ENCODE data around the gene RFTN1.

RFTN1 gene

DNA sequence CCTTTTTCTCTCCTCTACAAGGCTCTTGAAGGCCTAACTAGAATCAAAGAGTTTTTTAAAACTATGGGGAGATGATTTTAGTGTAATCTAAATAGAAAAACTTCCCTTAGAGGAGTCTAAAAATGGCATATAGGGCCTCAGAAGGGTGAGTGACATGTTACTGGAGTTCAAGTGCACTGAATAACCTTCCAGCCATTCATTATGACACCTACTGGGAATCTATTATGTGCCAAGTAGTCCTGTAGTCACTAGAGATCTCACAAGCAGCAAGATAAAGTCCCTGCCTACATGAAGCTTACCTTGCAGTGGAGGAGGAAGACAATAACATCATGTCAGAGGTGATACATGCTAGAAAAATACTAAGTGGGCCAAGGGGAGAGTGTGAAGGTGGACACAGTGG lies 152.4 kb downstream of the RFTN1 start:
- H3K4me1 ChIP-seq = no peaks in the 10 kb centered on the region
- no peak for DNase-seq
- TF ChIP-seq, protein P1, sequence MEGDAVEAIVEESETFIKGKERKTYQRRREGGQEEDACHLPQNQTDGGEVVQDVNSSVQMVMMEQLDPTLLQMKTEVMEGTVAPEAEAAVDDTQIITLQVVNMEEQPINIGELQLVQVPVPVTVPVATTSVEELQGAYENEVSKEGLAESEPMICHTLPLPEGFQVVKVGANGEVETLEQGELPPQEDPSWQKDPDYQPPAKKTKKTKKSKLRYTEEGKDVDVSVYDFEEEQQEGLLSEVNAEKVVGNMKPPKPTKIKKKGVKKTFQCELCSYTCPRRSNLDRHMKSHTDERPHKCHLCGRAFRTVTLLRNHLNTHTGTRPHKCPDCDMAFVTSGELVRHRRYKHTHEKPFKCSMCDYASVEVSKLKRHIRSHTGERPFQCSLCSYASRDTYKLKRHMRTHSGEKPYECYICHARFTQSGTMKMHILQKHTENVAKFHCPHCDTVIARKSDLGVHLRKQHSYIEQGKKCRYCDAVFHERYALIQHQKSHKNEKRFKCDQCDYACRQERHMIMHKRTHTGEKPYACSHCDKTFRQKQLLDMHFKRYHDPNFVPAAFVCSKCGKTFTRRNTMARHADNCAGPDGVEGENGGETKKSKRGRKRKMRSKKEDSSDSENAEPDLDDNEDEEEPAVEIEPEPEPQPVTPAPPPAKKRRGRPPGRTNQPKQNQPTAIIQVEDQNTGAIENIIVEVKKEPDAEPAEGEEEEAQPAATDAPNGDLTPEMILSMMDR (IDR thresholded peaks at IDR 0.05; ENCODE audit: low read depth, low read length) = no peak

DNA sequence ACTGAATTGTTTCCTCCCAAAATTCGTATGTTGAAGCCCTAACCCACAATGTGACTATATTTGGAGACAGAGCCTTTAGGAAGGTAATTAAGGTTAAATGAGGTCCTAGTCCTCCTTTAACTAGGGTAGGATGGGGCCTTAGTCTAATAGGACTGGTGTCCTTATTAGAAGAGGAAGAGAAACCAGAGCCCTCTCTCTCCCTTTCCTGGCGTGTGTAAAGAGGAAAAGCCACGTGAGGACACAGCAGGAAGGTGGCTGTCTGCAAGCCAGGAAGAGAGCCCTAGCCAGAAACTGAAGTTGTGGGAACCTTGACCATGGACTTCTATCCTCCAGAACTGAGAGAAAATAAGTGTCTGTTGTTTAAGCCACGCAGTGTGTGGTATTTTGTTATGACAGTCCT lies 154.2 kb downstream of the RFTN1 start:
- Histone ChIP-seq H3K4me1 (no peaks in the 10 kb centered on the region), H3K4me3 (ENCODE audit: low read depth, low read length) (no peak overlapping the region), H3K27me3 (no peaks in the 10 kb centered on the region), H3K9me3 (no peaks in the 10 kb centered on the region), H3K36me3 (no peaks in the 10 kb centered on the region)
- DNase-seq = no peak
- TF ChIP-seq, protein P1 (IDR thresholded peaks at IDR 0.05; ENCODE audit: low read depth, low read length) = no peak

More for the DNA sequence above, 152.4 kb downstream of the RFTN1 start:
- Histone ChIP-seq H3K27me3 (no peaks in the 10 kb centered on the region), H3K9me3 (no peaks in the 10 kb centered on the region), H3K36me3 (no peaks in the 10 kb centered on the region), H3K4me3 (ENCODE audit: low read depth, low read length) (no peak overlapping the region)

DNA sequence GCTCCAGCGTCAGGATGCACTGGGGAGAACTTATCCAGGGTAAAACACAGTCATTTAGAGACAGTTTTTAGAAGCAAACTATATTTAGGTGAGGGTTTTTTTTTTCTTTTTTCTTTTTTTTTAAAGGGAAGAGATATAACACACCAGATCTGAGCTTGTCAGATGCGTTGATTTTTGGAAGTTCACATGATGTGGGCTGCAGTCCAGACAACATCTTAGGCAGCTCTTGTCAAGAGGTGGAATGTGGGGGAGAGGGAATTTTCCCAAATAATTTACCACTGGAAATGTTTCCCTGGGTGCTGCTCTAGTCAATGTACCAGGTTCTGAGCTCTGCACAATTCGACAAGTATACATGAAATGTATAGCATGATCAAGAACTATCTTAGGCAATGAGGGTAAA lies 155.2 kb downstream of the RFTN1 start:
- no peaks in the 10 kb centered on the region for H3K27me3 ChIP-seq
- TF ChIP-seq, protein P1 (IDR thresholded peaks at IDR 0.05; ENCODE audit: low read depth, low read length) = no peak
- H3K4me3 ChIP-seq (ENCODE audit: low read depth, low read length) = no peak overlapping the region
- no peaks in the 10 kb centered on the region for H3K9me3 ChIP-seq
- no peaks in the 10 kb centered on the region for H3K4me1 ChIP-seq
- no peaks in the 10 kb centered on the region for H3K36me3 ChIP-seq
- no peak for DNase-seq

DNA sequence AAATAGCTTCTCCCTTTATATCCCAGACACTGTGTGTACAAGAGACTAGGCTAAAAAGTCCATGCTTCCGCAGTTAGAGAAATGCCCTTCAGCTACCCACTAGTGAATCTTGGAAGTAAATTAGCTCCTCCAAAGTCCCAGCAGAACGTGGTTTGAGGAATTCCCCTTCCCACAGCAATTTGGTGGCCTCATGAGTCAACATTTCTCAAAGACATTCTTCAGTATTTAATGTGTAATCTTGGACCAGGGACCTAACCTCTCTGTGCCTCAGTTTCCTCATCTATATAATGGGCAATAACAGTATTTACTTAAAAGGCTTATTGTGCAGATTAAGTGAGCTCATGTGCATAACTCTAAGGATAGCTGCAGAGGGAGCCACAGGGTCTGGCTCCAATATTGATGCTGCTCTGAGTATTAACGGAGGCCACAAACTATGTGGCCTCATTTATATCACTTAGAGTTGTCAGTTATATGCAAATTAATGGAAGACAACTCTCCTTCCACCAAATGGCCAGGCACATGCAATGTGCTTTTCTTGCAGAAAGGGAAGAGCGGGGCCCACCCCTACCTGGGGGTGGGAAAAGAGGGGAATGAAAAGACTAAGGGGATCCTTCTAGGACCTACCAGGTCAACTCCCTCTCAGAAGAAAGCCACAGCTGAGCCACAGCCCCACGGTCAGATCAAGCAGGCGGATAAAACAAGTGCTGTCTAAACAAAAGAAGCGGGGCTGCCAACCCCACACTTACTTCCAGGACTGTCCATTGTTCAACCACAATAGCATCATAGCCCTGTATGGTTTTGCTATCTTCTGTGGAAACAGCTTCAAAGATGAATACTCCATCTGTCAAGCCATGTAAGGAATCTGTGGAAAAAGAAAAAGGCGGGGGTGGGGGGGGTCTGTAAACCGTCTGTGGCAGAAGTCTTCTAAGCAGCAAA lies 156.0 kb downstream of the RFTN1 start:
- TF ChIP-seq, protein P1 (IDR thresholded peaks at IDR 0.05; ENCODE audit: low read depth, low read length) = no peak
- Histone ChIP-seq H3K4me1 (no peaks in the 10 kb centered on the region), H3K9me3 (no peaks in the 10 kb centered on the region), H3K36me3 (no peaks in the 10 kb centered on the region), H3K27me3 (no peaks in the 10 kb centered on the region), H3K4me3 (ENCODE audit: low read depth, low read length) (no peak overlapping the region)
- no peak for DNase-seq

DNA sequence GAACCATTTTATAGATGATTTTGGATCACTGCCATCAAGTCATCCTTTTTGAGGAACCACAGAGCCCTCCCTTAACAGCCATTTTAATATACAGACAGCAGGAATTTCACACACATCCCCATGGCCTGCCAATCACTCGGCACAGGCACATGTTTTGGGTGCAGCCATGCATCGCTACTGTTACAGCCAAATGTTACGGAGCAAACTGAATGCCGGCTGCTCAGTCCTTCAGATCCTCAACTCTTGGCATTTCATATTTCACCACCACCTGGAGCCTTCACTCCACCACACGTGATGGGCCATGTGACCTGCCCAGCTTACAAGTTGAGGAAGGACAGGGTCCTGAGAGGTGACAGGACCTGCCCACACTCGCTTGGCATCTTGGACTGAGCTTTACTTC lies 157.7 kb downstream of the RFTN1 start:
- Histone ChIP-seq H3K9me3 (no peaks in the 10 kb centered on the region), H3K4me1 (no peaks in the 10 kb centered on the region), H3K4me3 (ENCODE audit: low read depth, low read length) (no peak overlapping the region), H3K36me3 (no peaks in the 10 kb centered on the region), H3K27me3 (no peaks in the 10 kb centered on the region)
- TF ChIP-seq, protein P1 (IDR thresholded peaks at IDR 0.05; ENCODE audit: low read depth, low read length) = no peak
- no peak for DNase-seq

DNA sequence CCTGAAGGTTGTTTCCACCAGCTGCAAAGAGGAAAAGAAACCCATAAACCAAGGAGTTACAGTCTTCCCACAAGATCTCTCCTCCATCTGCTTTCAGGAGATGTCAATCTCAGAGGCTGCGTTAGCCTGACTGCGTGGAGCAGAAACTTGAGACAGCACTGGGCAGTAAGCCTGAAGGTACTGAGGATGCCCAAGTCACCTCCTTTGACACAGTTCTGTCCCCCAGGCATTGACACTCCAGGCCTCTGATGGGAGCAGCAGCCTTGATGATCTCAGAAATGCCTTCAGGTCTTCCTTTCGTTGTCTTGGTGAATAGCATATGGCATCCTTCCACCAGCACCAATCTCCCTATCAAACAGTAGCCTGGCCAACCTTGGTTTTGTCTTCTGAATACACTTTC lies 159.2 kb downstream of the RFTN1 start:
- H3K4me3 ChIP-seq (ENCODE audit: low read depth, low read length) = no peak overlapping the region
- no peaks in the 10 kb centered on the region for H3K36me3 ChIP-seq
- DNase-seq = no peak

More for the DNA sequence above, 159.2 kb downstream of the RFTN1 start:
- Histone ChIP-seq H3K9me3 (no peaks in the 10 kb centered on the region), H3K4me1 (no peaks in the 10 kb centered on the region), H3K27me3 (no peaks in the 10 kb centered on the region)
- TF ChIP-seq, protein P1 (IDR thresholded peaks at IDR 0.05; ENCODE audit: low read depth, low read length) = no peak
